Measurements from ENCODE around the gene NPHP3.

NPHP3 gene

GRCh38 chr3:132710311-132710710 is 11.9 kb downstream of the NPHP3 start:
- no peaks in the 10 kb centered on the region for H3K9me2 ChIP-seq (replicated peaks; ENCODE audit: insufficient read depth, low read length)
- H3K27ac ChIP-seq (ENCODE audit: low read depth, low read length): no peak overlapping the region
- H3F3A ChIP-seq (ENCODE audit: insufficient read depth): no peaks in the 10 kb centered on the region
- H3K9ac ChIP-seq (ENCODE audit: low read length): no peak overlapping the region
- no peaks in the 10 kb centered on the region for H3K9me3 ChIP-seq (ENCODE audit: insufficient read depth, low read length)
- H3K27me3 ChIP-seq (ENCODE audit: low read length): no peaks in the 10 kb centered on the region
- no peak overlapping the region for H2AFZ ChIP-seq (ENCODE audit: low read depth, low read length, severe bottlenecking)
- no peaks in the 10 kb centered on the region for H3K79me2 ChIP-seq (ENCODE audit: insufficient read depth, low read length)
- H3K36me3 ChIP-seq (ENCODE audit: low read length): peaks cover 4% of the 10 kb centered on the region; the same call in 1 of the 2 replicates
- no peak overlapping the region for H3K4me3 ChIP-seq (ENCODE audit: insufficient read depth, low read length, poor library complexity, severe bottlenecking)
- no peaks in the 10 kb centered on the region for H4K20me1 ChIP-seq (ENCODE audit: low read depth, low read length)
- no peak overlapping the region for H3K4me2 ChIP-seq (ENCODE audit: low read depth, low read length, poor library complexity, severe bottlenecking)
- no peak for TF ChIP-seq CTCF (IDR thresholded peaks at IDR 0.05; ENCODE audit: insufficient read depth, low read length, poor library complexity, severe bottlenecking)

- H3F3A ChIP-seq (ENCODE audit: insufficient read depth): no peaks in the 10 kb centered on the region
- TF ChIP-seq EZH2phosphoT487 (conservative IDR thresholded peaks at IDR 0.05; ENCODE audit: low read length): no peak
- TF ChIP-seq CTCF (IDR thresholded peaks at IDR 0.05; ENCODE audit: insufficient read depth, low read length, poor library complexity, severe bottlenecking): no peak
- H3K9me2 ChIP-seq (replicated peaks; ENCODE audit: insufficient read depth, low read length): no peaks in the 10 kb centered on the region
- H3K27ac ChIP-seq (ENCODE audit: low read depth, low read length): no peak overlapping the region
- H4K20me1 ChIP-seq (ENCODE audit: low read depth, low read length): no peaks in the 10 kb centered on the region
- no peaks in the 10 kb centered on the region for H3K9me3 ChIP-seq (ENCODE audit: insufficient read depth, low read length)
- H3K79me2 ChIP-seq (ENCODE audit: insufficient read depth, low read length): no peaks in the 10 kb centered on the region
- H3K4me2 ChIP-seq (ENCODE audit: low read depth, low read length, poor library complexity, severe bottlenecking): no peak overlapping the region
- H2AFZ ChIP-seq (ENCODE audit: low read depth, low read length, severe bottlenecking): no peak overlapping the region
- no peak overlapping the region for H3K4me3 ChIP-seq (ENCODE audit: insufficient read depth, low read length, poor library complexity, severe bottlenecking)
- H3K9ac ChIP-seq (ENCODE audit: low read length): no peak overlapping the region
- H3K36me3 ChIP-seq (ENCODE audit: low read length): peaks cover 4% of the 10 kb centered on the region; the same call in 1 of the 2 replicates
- no peaks in the 10 kb centered on the region for H3K27me3 ChIP-seq (ENCODE audit: low read length)
Measured at GRCh38 chr3:132709761-132710160, 12.4 kb downstream of the NPHP3 start.

GRCh38 chr3:132703733-132704132 is 18.5 kb downstream of the NPHP3 start:
- TF ChIP-seq CTCF (IDR thresholded peaks at IDR 0.05; ENCODE audit: insufficient read depth, low read length, poor library complexity, severe bottlenecking): no peak
- no peak for TF ChIP-seq EZH2phosphoT487 (conservative IDR thresholded peaks at IDR 0.05; ENCODE audit: low read length)
- H3F3A ChIP-seq (ENCODE audit: insufficient read depth): no peaks in the 10 kb centered on the region
- H3K4me3 ChIP-seq (ENCODE audit: insufficient read depth, low read length, poor library complexity, severe bottlenecking): no peak overlapping the region
- H3K9me3 ChIP-seq (ENCODE audit: insufficient read depth, low read length): no peaks in the 10 kb centered on the region
- H3K27ac ChIP-seq (ENCODE audit: low read depth, low read length): no peak overlapping the region
- H2AFZ ChIP-seq (ENCODE audit: low read depth, low read length, severe bottlenecking): no peak overlapping the region
- no peaks in the 10 kb centered on the region for H3K79me2 ChIP-seq (ENCODE audit: insufficient read depth, low read length)
- no peaks in the 10 kb centered on the region for H4K20me1 ChIP-seq (ENCODE audit: low read depth, low read length)
- no peaks in the 10 kb centered on the region for H3K36me3 ChIP-seq (ENCODE audit: low read length)
- no peaks in the 10 kb centered on the region for H3K9me2 ChIP-seq (replicated peaks; ENCODE audit: insufficient read depth, low read length)
- no peak overlapping the region for H3K9ac ChIP-seq (ENCODE audit: low read length)
- H3K27me3 ChIP-seq (ENCODE audit: low read length): no peaks in the 10 kb centered on the region
- no peak overlapping the region for H3K4me2 ChIP-seq (ENCODE audit: low read depth, low read length, poor library complexity, severe bottlenecking)

Measured in SU-DHL-6 (cell line).